ENCODE measurements around the gene IL6ST.
A peak's percentile ranks its signal among the peaks of the same experiment; 100 is the strongest.
"Not testable (repeated sequence)": the region's sequence is repeated elsewhere in the genome, so short reads cannot be mapped to it uniquely, and the experiment has no call there.

Gene IL6ST

DNA sequence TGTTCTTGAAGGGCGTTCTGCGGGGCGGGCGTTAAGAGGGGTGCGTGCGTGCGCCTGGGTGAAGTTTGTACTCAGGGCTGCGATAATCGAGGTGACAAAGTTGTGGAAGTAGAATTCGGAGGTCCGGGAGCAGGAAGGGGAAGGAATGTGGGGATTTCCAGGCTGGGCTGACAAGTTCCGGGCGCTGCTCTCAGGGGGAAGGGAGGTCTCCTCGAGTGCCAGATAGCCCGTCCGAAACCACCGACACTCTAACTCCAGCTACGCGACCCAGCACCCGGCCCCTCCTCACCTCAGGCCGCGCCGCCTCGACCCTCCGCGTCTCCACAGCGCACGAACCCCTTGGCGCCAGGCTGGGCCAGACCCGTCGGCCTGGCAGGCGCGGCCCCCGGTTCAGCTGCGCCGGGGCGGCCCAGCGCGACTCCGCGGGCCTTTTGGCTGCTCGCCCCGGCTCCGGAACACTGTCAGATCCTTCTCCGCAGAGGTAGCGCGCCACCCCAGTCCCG, at the start of gene IL6ST:
Gene IL6ST (minus strand): TSS at position 469 of the 503 bp plus-strand sequence. CDS start 18,685 bp downstream, outside the sequence.
- no peak for TF ChIP-seq CTCF (IDR thresholded peaks at IDR 0.05; ENCODE audit: low read depth, low read length)
- peak; percentile 93 for DNase-seq (ENCODE audit: low read depth in 2 of 2)
- H3K4me3 ChIP-seq (replicated peaks in 1 of 2; ENCODE audit: low read depth in 2 of 2, low read length in 2 of 2), result peak within 1 kb of the TSS; percentile 74 to 86

GRCh38 chr5:56039985-56040384, 45.2 kb upstream of the IL6ST start:
- TF ChIP-seq CTCF (IDR thresholded peaks at IDR 0.05; ENCODE audit: low read depth, low read length), result no peak
- DNase-seq (ENCODE audit: low read depth in 2 of 2), result peak; percentile 56 to 79
- no peak overlapping the region for H3K4me3 ChIP-seq (replicated peaks in 1 of 2; ENCODE audit: low read depth in 2 of 2, low read length in 2 of 2)

- not testable (repeated sequence) for DNase-seq (ENCODE audit: low read depth in 2 of 2); H3K4me3 ChIP-seq (replicated peaks in 1 of 2; ENCODE audit: low read depth in 2 of 2, low read length in 2 of 2)
These were observed 43.4 kb upstream of the IL6ST start for GRCh38 chr5:56038206-56038605.

- DNase-seq (ENCODE audit: low read depth in 2 of 2), result peak in 1 of 2 donors; percentile 10
- no peak for TF ChIP-seq CTCF (IDR thresholded peaks at IDR 0.05; ENCODE audit: low read depth, low read length)
- H3K4me3 ChIP-seq (replicated peaks in 1 of 2; ENCODE audit: low read depth in 2 of 2, low read length in 2 of 2), result no peak overlapping the region
These were observed 42.8 kb upstream of the IL6ST start for GRCh38 chr5:56037531-56038010.

DNA sequence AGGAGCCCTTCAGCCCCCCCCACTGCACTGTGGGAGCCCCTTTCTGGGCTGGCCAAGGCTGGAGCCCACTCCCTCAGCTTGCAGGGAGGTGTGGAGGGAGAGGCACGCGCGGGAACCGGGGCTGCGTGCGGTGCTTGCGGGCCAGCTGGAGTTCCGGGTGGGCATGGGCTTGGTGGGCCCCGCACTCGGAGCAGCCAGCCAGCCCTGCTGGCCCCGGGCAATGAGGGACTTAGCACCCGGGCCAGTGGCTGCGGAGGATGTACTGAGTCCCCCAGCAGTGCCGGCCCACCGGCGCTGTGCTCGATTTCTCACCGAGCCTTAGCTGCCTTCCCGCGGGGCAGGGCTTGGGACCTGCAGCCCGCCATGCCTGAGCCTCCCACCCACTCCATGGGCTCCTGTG, 40.6 kb upstream of the IL6ST start:
- DNase-seq (ENCODE audit: low read depth in 2 of 2); H3K4me3 ChIP-seq (replicated peaks in 1 of 2; ENCODE audit: low read depth in 2 of 2, low read length in 2 of 2): not testable (repeated sequence)

- not testable (repeated sequence) for H3K4me3 ChIP-seq (replicated peaks in 1 of 2; ENCODE audit: low read depth in 2 of 2, low read length in 2 of 2); DNase-seq (ENCODE audit: low read depth in 2 of 2)
These were observed 35.3 kb upstream of the IL6ST start for GRCh38 chr5:56029871-56030630.

GRCh38 chr5:56029457-56029856, 34.7 kb upstream of the IL6ST start:
- H3K4me3 ChIP-seq (replicated peaks in 1 of 2; ENCODE audit: low read depth in 2 of 2, low read length in 2 of 2), result no peak overlapping the region
- TF ChIP-seq CTCF (IDR thresholded peaks at IDR 0.05; ENCODE audit: low read depth, low read length), result no peak
- no peak for DNase-seq (ENCODE audit: low read depth in 2 of 2)

- no peak for TF ChIP-seq CTCF (IDR thresholded peaks at IDR 0.05; ENCODE audit: low read depth, low read length)
These were observed 33.9 kb upstream of the IL6ST start for GRCh38 chr5:56028708-56029107.

More at GRCh38 chr5:56028708-56029107, 33.9 kb upstream of the IL6ST start:
- DNase-seq (ENCODE audit: low read depth in 2 of 2), result no peak
- H3K4me3 ChIP-seq (replicated peaks in 1 of 2; ENCODE audit: low read depth in 2 of 2, low read length in 2 of 2), result no peak overlapping the region
